ENCODE results near the gene AP1M1. TPM values are rescaled to one million over a fixed set of nuclear protein-coding genes. Genes with fewer than 3 reads are reported as not detected.

Gene AP1M1
- total and polyA plus RNA-seq, 4 donors: 47.0 to 105 (median 81.9) TPM

GRCh38 chr19:16226878-16227836 lies 29.4 kb downstream of the AP1M1 start:
- Histone ChIP-seq H3K27ac (ENCODE audit: low read depth, low read length) (no peak overlapping the region), H3K9me3 (ENCODE audit: control insufficient read depth, insufficient read depth, low read length) (no peaks in the 10 kb centered on the region), H3K4me1 (ENCODE audit: control insufficient read depth, insufficient read depth, low read length) (no peaks in the 10 kb centered on the region), H3K36me3 (ENCODE audit: control insufficient read depth, insufficient read depth, low read length) (peaks cover 96% of the 10 kb centered on the region), H3K4me3 (ENCODE audit: low read depth, low read length) (no peak overlapping the region), H3K27me3 (ENCODE audit: control insufficient read depth, insufficient read depth, low read length) (no peaks in the 10 kb centered on the region)
- DNase-seq (ENCODE audit: low read depth in 4 of 6, low spot score in 6 of 6): no peak
- WGBS (ENCODE audit: insufficient coverage): 95% methylated on average over 31 of the region's 33 CpGs

GRCh38 chr19:16227837-16228636 lies 30.3 kb downstream of the AP1M1 start:
- no peak for DNase-seq (ENCODE audit: low read depth in 4 of 6, low spot score in 6 of 6)
- no peak overlapping the region for H3K4me3 ChIP-seq (ENCODE audit: low read depth, low read length)
- 97% methylated on average over 21 of the region's 21 CpGs for WGBS (ENCODE audit: insufficient coverage)
- no peaks in the 10 kb centered on the region for H3K4me1 ChIP-seq (ENCODE audit: control insufficient read depth, insufficient read depth, low read length)
- no peaks in the 10 kb centered on the region for H3K9me3 ChIP-seq (ENCODE audit: control insufficient read depth, insufficient read depth, low read length)
- H3K27ac ChIP-seq (ENCODE audit: low read depth, low read length): no peak overlapping the region
- H3K27me3 ChIP-seq (ENCODE audit: control insufficient read depth, insufficient read depth, low read length): no peaks in the 10 kb centered on the region
- peaks cover 97% of the 10 kb centered on the region for H3K36me3 ChIP-seq (ENCODE audit: control insufficient read depth, insufficient read depth, low read length)

GRCh38 chr19:16228637-16229321 lies 31.1 kb downstream of the AP1M1 start:
- Histone ChIP-seq H3K27ac (ENCODE audit: low read depth, low read length) (no peak overlapping the region), H3K27me3 (ENCODE audit: control insufficient read depth, insufficient read depth, low read length) (no peaks in the 10 kb centered on the region), H3K9me3 (ENCODE audit: control insufficient read depth, insufficient read depth, low read length) (no peaks in the 10 kb centered on the region), H3K4me3 (ENCODE audit: low read depth, low read length) (no peak overlapping the region), H3K36me3 (ENCODE audit: control insufficient read depth, insufficient read depth, low read length) (peaks cover 97% of the 10 kb centered on the region), H3K4me1 (ENCODE audit: control insufficient read depth, insufficient read depth, low read length) (no peaks in the 10 kb centered on the region)
- WGBS (ENCODE audit: insufficient coverage): 93% methylated on average over 21 of the region's 21 CpGs
- no peak for DNase-seq (ENCODE audit: low read depth in 4 of 6, low spot score in 6 of 6)

GRCh38 chr19:16229322-16229641 lies 31.6 kb downstream of the AP1M1 start:
- Histone ChIP-seq H3K4me1 (ENCODE audit: control insufficient read depth, insufficient read depth, low read length) (no peaks in the 10 kb centered on the region), H3K27ac (ENCODE audit: low read depth, low read length) (no peak overlapping the region), H3K27me3 (ENCODE audit: control insufficient read depth, insufficient read depth, low read length) (no peaks in the 10 kb centered on the region), H3K9me3 (ENCODE audit: control insufficient read depth, insufficient read depth, low read length) (no peaks in the 10 kb centered on the region), H3K4me3 (ENCODE audit: low read depth, low read length) (no peak overlapping the region), H3K36me3 (ENCODE audit: control insufficient read depth, insufficient read depth, low read length) (peaks cover 97% of the 10 kb centered on the region)
- WGBS (ENCODE audit: insufficient coverage): over 99% methylated on average over 9 of the region's 9 CpGs
- no peak for DNase-seq (ENCODE audit: low read depth in 4 of 6, low spot score in 6 of 6)

GRCh38 chr19:16232127-16232526 lies 34.4 kb downstream of the AP1M1 start:
- Histone ChIP-seq H3K27me3 (ENCODE audit: control insufficient read depth, insufficient read depth, low read length) (no peaks in the 10 kb centered on the region), H3K9me3 (ENCODE audit: control insufficient read depth, insufficient read depth, low read length) (no peaks in the 10 kb centered on the region), H3K36me3 (ENCODE audit: control insufficient read depth, insufficient read depth, low read length) (peaks cover 92% of the 10 kb centered on the region), H3K27ac (ENCODE audit: low read depth, low read length) (no peak overlapping the region), H3K4me1 (ENCODE audit: control insufficient read depth, insufficient read depth, low read length) (peaks cover 3% of the 10 kb centered on the region), H3K4me3 (ENCODE audit: low read depth, low read length) (no peak overlapping the region)
- 89% methylated on average over 16 of the region's 16 CpGs for WGBS (ENCODE audit: insufficient coverage)
- no peak for DNase-seq (ENCODE audit: low read depth in 4 of 6, low spot score in 6 of 6)

- no peak overlapping the region for H3K27ac ChIP-seq (ENCODE audit: low read depth, low read length)
- no peak for DNase-seq (ENCODE audit: low read depth in 4 of 6, low spot score in 6 of 6)
Measured at GRCh38 chr19:16232568-16232967, 34.9 kb downstream of the AP1M1 start.

GRCh38 chr19:16233081-16233776 lies 35.5 kb downstream of the AP1M1 start:
- H3K9me3 ChIP-seq (ENCODE audit: control insufficient read depth, insufficient read depth, low read length): no peaks in the 10 kb centered on the region
- H3K4me3 ChIP-seq (ENCODE audit: low read depth, low read length): no peak overlapping the region
- H3K4me1 ChIP-seq (ENCODE audit: control insufficient read depth, insufficient read depth, low read length): peaks cover 3% of the 10 kb centered on the region
- H3K36me3 ChIP-seq (ENCODE audit: control insufficient read depth, insufficient read depth, low read length): peaks cover 83% of the 10 kb centered on the region
- H3K27me3 ChIP-seq (ENCODE audit: control insufficient read depth, insufficient read depth, low read length): no peaks in the 10 kb centered on the region
- no peak overlapping the region for H3K27ac ChIP-seq (ENCODE audit: low read depth, low read length)
- no peak for DNase-seq (ENCODE audit: low read depth in 4 of 6, low spot score in 6 of 6)
- 91% methylated on average over 18 of the region's 19 CpGs for WGBS (ENCODE audit: insufficient coverage)

More at GRCh38 chr19:16232568-16232967, 34.9 kb downstream of the AP1M1 start:
- H3K4me3 ChIP-seq (ENCODE audit: low read depth, low read length): no peak overlapping the region
- peaks cover 3% of the 10 kb centered on the region for H3K4me1 ChIP-seq (ENCODE audit: control insufficient read depth, insufficient read depth, low read length)
- 91% methylated on average over 13 of the region's 13 CpGs for WGBS (ENCODE audit: insufficient coverage)
- no peaks in the 10 kb centered on the region for H3K9me3 ChIP-seq (ENCODE audit: control insufficient read depth, insufficient read depth, low read length)
- H3K27me3 ChIP-seq (ENCODE audit: control insufficient read depth, insufficient read depth, low read length): no peaks in the 10 kb centered on the region
- peaks cover 89% of the 10 kb centered on the region for H3K36me3 ChIP-seq (ENCODE audit: control insufficient read depth, insufficient read depth, low read length)

- Histone ChIP-seq H3K27me3 (ENCODE audit: control insufficient read depth, insufficient read depth, low read length) (no peaks in the 10 kb centered on the region), H3K4me1 (ENCODE audit: control insufficient read depth, insufficient read depth, low read length) (peaks cover 3% of the 10 kb centered on the region), H3K4me3 (ENCODE audit: low read depth, low read length) (no peak overlapping the region), H3K9me3 (ENCODE audit: control insufficient read depth, insufficient read depth, low read length) (no peaks in the 10 kb centered on the region), H3K36me3 (ENCODE audit: control insufficient read depth, insufficient read depth, low read length) (peaks cover 75% of the 10 kb centered on the region), H3K27ac (ENCODE audit: low read depth, low read length) (no peak overlapping the region)
- 91% methylated on average over 19 of the region's 19 CpGs for WGBS (ENCODE audit: insufficient coverage)
- no peak for DNase-seq (ENCODE audit: low read depth in 4 of 6, low spot score in 6 of 6)
Measured at GRCh38 chr19:16233836-16234551, 36.3 kb downstream of the AP1M1 start.

All from spinal cord (tissue), 10 donors.